GM21786 (cell line): ENCODE measurements around the gene HDHD5.

ENCODE experiments used
- ATAC-seq: cut with Tn5 transposase; IDR thresholded peaks from one replicate; pipeline ENCODE4 v1.9.1; 2021; ENCODE audit not compliant: unreplicated experiment

Gene HDHD5

DNA sequence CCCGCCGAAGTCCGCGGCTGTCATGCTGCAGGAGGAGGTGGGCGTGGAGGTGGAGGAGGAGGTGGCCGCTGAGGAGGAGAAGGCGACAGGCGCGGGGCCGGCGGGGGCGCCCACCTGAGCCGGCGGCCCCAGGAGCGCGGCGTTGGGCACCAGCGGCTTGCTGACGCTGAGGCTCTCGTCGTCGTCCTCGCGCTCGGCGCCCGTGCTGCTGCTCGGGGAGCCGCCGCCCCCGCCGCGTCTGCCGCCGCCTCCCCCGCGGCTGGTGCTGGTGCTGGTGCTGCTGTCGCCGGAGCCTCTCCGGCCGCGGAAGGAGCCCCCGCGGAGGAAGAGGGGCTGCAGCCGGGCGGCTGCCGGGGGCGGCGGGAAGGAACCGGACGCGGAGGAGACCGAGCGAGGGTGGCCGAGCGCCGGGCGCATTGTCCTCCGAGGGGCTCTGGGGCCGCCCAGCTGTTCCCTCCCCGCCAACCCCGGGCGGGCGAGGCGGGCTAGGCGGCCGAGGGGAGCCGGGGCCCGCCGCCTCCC lies 38.3 kb downstream of the HDHD5 start:
- no peak for ATAC-seq

DNA sequence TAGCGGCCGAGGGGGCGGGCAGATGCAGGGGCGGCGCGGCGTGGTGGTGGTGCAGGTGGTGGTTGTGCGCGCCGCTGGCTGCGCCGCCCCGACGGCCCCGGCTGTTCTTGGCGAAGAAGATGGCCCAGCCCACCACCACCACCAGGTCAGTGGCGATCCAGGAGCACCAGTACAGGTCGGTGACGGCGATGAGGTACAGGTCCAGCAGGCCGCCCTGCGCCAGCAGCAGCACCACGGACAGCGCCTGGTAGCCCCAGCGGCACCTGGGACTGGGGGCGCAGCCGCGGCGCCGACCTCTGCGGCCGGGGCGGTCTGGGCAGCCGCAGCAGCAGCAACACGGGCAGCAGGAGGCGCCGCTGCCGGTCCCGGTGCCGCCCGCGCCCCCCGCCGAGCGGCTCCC lies 38.8 kb downstream of the HDHD5 start:
- no peak for ATAC-seq

DNA sequence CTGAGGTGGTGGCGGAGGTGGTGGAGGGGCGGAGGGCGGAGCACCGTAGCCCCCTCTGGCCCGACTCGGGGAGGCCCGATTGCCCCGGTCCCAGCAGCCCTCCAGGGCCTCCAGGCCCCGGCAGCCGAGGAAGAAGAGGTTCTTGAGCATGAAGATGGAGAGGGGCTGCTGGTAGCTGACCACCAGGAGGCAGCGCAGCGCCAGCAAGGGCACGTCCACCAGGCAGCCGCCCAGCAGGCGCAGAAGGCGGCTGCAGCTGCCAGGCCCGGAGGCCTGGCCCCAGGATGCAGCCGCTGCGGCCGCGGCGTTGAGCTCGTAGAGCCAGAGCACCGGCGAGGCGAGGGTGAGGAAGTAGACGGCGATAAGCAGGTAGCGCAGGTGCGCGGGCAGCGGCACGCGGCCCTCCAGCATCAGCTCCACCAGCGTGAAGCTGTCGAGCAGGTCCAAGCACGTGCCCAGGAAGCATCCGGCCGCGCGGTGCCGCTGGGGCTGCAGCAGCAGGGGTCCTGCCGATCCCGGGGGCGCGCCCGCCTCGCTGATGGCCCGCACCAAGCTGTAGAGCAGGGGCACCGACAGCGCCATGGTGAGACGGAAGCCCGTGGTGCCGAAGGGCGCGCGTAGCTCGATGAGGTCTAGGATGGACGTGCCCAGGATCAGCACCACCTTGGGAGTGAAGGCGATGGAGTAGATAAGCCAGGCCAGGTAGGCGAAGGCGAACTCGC lies 39.4 kb downstream of the HDHD5 start:
- ATAC-seq, result no peak

DNA sequence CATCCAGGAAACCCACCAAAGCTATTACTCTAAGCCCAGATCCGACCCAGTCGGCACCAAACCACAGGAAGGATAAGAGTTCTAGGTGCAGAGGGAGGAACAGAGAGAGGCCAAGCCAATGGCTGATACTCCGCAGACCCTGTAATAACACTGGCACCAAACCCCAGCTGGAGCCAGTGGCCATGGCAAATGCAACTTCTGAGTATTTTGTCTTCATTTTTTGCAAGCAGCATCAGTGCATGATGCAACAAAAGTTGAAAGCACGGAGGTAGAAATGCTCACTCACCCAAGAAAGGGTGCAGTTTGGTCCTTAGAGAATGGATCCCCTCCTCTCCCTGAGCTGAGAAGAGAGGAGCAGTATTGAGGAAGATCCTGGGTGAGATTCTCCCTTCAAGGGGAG lies 40.7 kb downstream of the HDHD5 start:
- no peak for ATAC-seq

DNA sequence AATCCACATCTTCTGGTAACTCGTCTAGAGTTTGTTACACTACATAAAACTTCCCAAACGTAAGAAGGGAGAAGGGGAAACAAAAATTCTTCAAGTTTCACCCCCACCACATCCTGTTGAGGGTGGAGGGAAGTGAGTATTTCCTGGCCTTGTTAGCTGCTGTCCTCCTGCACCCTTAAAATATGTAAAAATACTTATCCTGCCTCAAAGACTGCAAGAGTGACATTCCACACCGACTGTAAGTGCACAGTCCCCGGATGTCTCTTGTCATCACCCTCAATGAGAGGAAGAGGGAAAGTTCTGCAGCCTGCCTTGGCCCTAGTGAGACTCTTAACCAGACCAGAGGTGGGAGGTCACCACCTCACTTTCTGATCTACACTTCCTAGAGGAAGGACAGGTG lies 41.2 kb downstream of the HDHD5 start:
- ATAC-seq, result no peak

DNA sequence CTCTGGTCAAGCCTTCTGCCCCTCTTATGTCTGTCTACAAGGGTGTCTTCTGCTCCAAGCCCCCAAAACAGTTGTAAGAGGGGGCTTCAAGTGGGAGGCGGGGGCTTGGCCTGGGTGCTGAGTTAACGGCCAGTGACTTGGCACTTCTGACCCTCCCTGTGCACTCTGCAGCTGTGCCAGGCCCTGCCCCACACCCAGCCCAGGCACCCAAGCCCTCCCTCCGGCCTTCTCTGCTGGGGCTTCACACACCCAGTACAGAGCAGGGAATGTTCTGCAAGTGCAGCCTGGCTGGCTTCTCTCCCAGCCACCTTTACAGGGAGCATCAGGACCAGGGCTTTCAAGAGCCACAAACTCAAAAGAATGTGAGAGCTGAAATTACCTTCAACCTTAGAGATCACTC lies 41.7 kb downstream of the HDHD5 start:
- ATAC-seq, result no peak

DNA sequence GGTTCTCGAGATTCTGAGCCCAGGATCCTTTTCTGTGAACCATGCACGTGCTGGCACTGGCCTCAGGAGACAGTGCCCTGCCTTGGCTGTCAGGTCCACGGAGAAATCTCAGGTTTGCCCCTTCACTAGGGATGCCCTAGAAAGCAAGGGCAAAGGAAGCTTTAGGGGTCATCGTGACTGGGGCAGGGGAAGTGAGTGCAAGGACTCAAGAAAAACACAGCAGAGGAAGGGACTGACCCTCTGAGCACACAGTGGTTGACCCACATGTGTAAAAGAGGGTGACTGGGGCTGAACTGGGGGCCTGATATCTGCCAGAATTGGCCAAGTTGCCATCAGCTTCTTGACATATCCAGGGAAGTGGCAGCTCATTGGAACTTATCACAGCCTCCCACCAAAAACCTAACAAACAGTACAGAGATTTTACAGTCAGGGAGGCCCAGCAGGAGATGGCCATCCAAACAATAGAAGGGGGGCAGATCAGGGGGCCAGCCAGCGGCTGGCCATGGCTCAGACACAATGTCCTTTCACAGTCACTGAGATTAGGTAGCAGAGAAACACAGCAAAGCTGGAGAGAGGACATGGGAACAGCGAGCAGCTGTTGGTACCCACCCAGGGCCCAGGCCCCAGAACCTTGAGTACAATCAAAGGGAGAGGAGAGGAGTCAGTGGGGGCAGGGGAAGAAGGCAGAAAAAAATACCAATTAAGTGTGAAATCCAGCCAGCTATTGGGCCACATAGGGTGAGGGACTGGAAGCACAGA lies 42.3 kb downstream of the HDHD5 start:
- no peak for ATAC-seq

DNA sequence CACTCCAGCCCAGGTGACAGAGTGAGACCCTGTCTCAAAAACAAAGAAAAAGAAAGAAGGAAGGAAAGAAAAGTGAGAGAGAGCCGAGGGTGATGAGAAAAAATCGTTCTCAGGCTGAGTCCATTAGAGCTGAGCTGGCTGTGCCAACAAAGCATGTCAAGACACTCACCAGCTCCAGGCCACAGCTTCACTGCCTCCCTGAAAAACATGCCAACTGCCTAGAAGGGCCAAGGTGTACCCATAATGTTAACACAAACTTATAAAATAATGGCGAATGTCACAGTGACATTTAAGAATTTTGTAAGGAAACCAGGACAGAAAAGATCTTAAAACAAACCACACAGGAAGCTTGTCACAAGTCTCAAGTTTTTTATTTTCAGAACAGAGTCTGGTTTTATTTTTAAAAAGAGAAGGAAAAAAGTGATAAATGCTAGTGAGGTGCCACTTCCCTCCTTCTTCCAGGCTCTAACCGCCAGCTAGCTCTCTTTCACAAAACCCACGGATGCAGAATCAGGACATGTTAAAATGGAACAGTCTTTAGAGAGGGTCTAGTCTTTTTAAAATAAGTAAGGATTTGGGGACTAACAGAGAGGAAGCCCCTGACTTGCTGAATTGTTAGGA lies 43.0 kb downstream of the HDHD5 start:
- no peak for ATAC-seq

DNA sequence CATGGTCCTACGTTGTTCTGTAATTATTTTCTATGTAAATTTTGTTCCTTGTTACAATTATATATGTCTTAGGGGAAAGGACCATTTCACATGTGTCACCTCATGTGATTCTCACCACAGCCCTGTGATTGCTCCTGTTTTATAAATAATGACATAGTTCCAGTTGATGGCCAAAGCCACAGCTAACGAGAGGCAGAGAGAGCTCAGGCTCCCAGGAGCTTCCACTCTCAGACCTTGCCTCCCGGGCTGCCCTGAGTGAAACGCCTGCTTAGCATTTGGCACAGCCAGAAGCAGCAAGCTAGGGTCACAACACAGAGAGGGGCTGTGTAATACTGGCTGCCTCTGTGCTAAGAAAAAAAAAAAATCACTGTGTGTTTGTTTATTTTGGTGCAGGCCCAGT lies 43.8 kb downstream of the HDHD5 start:
- ATAC-seq, result no peak

DNA sequence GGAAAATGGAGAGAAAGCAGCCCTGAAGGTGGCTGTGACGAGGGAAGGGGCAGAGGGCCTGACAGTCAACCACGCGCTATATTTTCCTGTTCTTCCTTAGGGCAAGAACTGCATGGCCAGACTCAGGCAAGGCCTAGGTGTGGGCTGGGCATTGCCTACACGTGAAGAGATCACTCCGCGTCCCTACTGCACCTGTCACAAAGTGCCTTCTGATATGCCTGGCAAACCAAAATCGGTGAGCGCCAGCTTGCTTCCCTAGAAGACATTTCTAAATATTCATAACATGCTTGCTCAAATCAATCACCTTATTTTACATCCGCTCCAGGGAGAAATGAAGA lies 44.2 kb downstream of the HDHD5 start:
- ATAC-seq, result no peak

DNA sequence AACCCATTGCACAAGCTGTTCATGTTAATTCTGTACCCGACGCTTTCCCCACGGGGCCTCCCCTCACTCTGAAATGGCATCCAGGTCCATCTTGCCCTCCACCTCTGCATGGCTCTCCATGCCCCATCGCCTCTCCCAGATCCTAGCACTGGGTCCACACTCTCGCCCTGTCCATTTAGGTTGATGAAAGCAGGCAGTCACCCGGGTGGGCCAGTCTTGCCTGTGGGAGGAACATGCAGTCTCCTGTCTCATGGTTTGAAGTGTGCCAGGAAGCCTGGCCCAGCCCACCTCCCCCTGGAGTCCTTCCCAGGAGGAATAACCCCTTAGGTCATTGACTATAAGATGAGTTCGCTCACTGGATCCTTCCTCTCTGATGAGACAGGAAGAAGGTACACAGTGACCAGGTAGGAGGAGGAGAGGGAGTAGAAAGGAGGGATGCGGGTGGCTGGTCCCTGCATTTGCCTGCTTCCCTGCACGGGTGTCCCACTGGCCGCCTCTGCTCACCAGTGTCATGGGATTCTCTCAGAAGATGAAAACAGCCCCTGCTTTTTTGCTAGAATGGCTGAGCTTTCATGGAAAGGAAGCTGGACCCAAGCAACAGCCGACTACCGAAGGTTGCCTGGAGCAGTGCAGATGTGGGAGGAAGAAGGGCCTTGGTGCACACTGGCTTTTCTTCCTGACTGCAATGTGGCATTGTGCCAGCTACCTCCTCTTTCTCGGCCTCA lies 44.7 kb downstream of the HDHD5 start:
- no peak for ATAC-seq

DNA sequence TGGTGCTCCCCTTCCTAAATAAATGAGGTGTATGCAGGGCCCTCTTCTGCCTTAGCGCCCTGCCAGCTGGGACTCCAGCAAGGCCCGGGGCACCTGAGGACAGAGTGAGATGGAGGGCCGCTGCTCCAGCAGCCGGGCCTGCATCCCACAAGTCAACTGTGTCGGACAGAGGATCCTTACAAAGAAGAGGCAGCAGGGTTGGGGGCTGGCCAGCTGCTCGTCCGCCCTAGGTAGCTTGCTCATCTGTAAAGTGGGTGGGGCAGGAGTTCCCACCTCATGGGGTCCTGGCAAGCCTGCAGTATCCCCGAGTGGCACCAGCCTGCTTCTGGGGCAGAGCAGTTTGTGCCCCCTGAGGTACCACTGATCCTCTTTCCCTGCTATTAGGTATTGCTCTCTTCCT lies 45.5 kb downstream of the HDHD5 start:
- ATAC-seq, result no peak

DNA sequence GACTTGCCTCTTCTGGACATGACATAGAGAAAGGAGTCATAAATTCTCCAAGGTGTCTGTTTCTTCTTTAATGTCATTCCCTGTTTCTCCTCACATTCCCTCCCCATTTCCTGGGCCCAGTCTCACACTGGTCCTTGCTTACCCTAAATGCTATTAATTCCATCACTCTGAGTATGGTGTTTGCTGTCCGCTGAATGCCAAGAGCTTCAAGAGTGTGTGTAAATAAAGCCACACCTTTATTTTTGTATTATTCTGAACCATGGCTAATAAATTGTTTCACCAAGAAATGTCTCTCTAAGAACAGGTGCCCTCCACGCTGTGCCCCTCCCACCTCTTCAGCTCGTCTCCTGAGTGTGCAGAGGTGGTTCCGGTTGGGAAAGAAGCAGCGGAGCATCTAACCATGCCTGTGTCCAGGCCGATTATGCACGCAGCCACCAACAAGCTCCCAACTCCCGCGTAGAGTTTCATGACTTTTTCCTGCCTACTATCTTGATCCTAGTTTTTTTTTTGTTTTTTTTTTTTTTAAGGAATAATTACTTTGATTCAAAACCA lies 46.5 kb downstream of the HDHD5 start:
- no peak for ATAC-seq

DNA sequence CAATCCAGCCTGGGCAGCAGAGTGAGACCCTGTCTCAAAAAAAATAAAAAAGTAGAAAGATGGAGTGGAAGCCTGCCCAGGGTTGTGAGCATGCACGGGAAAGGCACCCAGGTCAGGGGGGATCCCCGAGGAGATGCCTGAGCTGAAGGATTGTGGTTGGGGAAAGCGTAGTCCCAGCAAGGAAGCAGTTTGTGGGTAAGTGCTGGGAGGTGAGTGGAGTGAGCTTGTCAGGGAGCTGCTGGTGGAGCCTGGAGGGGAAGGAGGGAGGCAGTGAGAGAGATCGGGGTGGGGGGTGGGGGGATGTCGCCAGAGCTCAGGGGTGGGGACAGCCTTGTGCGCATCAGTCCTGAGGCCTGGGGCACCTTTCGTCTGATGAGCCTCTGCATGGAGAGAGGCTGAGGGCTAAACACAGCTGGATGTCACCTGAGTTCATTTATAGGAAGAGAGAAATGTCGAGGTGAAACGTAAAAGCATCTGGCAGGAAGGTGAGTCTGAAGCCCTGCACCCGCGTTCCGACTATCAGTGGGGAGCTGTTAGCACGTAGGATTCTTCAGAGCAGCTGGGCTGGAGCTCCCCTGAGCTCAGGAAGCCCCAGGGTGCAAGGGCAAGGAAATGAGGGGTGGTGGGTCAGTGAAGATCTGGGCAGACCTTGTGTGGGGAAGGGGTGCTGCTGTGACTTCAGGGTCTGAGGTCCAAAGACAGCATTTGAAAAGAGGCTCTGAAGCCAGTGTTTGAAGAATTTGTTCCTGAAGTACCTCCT lies 48.1 kb downstream of the HDHD5 start:
- ATAC-seq, result no peak

DNA sequence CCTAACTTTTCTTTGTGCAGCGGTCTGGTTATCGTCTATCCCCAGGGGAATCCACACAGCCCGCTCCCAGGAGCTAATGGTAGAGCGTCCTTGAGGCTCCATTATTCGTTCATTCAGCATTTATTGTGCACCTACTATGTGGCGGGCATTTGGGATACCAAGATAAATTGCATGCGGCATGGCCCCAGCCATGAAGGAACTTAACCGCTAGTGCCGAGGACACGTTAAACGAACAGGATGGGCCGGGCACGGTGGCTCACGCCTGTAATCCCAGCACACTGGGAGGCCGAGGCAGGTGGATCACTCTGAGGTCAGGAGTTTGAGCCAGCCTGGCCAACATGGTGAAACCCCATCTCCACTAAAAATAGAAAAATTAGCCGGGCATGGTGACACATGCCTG lies 49.1 kb downstream of the HDHD5 start:
- no peak for ATAC-seq

DNA sequence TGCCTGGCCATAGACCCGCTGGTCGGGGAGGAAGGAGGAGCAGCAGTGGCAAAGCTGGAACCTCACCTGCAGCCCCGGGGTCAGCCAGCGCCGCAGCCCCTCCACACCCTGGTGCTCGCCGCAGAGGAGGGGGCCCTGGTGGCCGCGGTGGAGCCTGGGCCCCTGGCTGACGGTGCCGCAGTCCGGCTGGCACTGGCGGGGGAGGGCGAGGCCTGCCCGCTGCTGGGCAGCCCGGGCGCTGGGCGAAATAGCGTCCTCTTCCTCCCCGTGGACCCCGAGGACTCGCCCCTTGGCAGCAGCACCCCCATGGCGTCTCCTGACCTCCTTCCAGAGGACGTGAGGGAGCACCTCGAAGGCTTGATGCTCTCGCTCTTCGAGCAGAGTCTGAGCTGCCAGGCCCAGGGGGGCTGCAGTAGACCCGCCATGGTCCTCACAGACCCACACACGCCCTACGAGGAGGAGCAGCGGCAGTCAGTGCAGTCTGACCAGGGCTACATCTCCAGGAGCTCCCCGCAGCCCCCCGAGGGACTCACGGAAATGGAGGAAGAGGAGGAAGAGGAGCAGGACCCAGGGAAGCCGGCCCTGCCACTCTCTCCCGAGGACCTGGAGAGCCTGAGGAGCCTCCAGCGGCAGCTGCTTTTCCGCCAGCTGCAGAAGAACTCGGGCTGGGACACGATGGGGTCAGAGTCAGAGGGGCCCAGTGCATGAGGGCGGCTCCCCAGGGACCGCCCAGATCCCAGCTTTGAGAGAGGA lies 49.8 kb downstream of the HDHD5 start:
- no peak for ATAC-seq

DNA sequence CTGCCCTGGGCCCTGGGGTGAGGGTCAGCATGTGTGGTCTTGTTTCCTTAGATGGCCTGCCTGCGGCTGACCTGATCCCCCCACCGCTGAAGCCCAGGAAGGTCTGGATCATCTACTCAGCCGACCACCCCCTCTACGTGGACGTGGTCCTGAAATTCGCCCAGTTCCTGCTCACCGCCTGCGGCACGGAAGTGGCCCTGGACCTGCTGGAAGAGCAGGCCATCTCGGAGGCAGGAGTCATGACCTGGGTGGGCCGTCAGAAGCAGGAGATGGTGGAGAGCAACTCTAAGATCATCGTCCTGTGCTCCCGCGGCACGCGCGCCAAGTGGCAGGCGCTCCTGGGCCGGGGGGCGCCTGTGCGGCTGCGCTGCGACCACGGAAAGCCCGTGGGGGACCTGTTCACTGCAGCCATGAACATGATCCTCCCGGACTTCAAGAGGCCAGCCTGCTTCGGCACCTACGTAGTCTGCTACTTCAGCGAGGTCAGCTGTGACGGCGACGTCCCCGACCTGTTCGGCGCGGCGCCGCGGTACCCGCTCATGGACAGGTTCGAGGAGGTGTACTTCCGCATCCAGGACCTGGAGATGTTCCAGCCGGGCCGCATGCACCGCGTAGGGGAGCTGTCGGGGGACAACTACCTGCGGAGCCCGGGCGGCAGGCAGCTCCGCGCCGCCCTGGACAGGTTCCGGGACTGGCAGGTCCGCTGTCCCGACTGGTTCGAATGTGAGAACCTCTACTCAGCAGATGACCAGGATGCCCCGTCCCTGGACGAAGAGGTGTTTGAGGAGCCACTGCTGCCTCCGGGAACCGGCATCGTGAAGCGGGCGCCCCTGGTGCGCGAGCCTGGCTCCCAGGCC lies 50.6 kb downstream of the HDHD5 start:
- ATAC-seq, result no peak

DNA sequence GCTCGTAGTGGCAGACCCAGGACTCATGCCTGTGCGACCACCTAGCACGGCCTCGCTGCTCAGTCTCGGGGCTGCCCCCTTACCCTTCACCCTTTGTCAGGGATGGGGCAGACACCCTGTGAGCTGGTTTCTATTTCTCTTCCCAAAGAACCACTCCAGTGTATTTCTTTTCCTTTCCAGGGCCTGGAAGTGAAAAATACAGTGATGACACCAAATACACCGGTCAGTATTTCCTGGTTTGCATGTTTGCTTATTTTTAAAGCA lies 51.6 kb downstream of the HDHD5 start:
- no peak for ATAC-seq
